ENCODE data around the gene MMRN1. TPM values are rescaled to one million over a fixed set of nuclear protein-coding genes. Genes with fewer than 3 reads are reported as not detected.

The MMRN1 gene
- total RNA-seq, 1 experiment from 2014 or later = not detected

DNA sequence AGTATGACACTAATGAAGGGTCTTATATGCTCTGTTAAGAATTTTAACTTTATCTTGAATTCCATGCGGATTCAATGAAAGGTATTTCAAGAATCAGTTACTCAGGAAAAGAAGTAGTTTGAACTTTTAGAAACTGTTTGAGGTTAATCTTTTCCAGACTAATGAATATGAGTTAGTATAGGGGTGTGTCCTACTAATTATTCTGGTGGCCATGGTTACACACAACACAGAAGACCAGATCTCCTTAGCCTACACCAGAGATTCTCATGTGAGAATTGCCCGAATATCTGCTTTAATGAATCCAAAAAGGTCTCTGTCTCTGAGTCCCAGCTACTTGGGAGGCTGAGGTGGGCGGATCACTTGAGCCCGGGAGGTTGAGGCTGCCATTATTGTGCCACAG lies 100.4 kb downstream of the MMRN1 start:
- no peak for DNase-seq (ENCODE audit: low read depth)

GRCh38 chr4:89995814-89996213 lies 101.2 kb downstream of the MMRN1 start:
- DNase-seq (ENCODE audit: low read depth) = no peak

DNA sequence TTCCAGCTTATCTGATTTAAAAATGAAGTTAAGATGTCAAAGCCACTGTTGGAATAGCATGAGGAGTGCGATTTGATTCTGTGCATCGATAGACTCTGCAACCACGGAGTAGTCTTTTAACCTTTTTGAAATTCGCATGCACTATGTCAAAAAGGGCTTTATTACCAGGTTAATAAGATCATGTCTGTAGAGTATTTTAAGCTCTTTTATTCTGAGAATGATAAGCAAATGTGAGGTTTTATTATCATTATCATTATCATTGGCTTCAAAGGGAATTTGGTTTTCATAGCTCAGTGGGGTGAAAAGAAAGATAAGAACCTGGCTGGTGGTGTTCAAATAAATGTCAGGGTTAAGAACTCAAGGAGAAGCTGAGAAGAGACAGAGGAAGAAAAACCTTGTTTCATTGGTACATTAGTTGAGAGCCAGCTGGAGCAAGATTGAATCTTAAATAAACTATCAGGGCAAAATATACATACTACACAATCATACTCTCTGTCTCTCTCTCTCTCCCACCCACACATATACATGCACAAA lies 102.6 kb downstream of the MMRN1 start:
- no peak for DNase-seq (ENCODE audit: low read depth)

GRCh38 chr4:89998469-89999011 lies 103.9 kb downstream of the MMRN1 start:
- DNase-seq (ENCODE audit: low read depth) = no peak

- no peak for DNase-seq (ENCODE audit: low read depth)
These were observed 106.4 kb downstream of the MMRN1 start for GRCh38 chr4:90001023-90001422.

GRCh38 chr4:90002441-90003062 lies 107.9 kb downstream of the MMRN1 start:
- DNase-seq (ENCODE audit: low read depth) = no peak

Other genes with a start within 250 kb of the MMRN1 start
- 6.8 and 8.3 TPM in 2 replicates for gene SNCA, start 57.7 kb upstream of the MMRN1 start, total RNA-seq (2014; rRNA removed; shearing (Covaris generic))
- gene CCSER1, start 232.5 kb downstream of the MMRN1 start, total RNA-seq (2014; rRNA removed; shearing (Covaris generic)) = not detected in 2 replicates

All from M059J (cell line).